ENCODE results near the gene CCDC7.
"Not testable (repeated sequence)": the region's sequence is repeated elsewhere in the genome, so short reads cannot be mapped to it uniquely, and the experiment has no call there.

CCDC7 gene

GRCh38 chr10:32445740-32446535, at the start of gene CCDC7:
Gene CCDC7 (plus strand): TSS chr10:32446140. CDS start chr10:32451643, 5,503 bp downstream.
- peak; percentile 87 for DNase-seq

GRCh38 chr10:32397163-32397562, 48.8 kb upstream of the CCDC7 start:
- DNase-seq: not testable (repeated sequence)

DNA sequence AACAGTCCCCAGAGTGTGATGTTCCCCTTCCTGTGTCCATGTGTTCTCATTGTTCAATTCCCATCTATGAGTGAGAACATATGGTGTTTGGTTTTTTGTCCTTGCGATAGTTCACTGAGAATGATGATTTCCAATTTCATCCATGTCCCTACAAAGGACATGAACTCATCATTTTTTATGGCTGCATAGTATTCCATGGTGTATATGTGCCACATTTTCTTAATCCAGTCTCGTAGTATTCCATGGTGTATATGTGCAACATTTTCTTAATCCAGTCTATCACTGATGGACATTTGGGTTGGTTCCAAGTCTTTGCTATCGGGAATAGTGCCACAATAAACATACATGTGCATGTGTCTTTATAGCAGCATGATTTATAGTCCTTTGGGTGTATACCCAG, 46.2 kb upstream of the CCDC7 start:
- not testable (repeated sequence) for DNase-seq

GRCh38 chr10:32400961-32401360, 45.0 kb upstream of the CCDC7 start:
- DNase-seq: no peak

- DNase-seq: no peak
Measured at GRCh38 chr10:32402499-32402898, 43.4 kb upstream of the CCDC7 start.

- no peak for DNase-seq
Measured at GRCh38 chr10:32403091-32403490, 42.8 kb upstream of the CCDC7 start.

DNA sequence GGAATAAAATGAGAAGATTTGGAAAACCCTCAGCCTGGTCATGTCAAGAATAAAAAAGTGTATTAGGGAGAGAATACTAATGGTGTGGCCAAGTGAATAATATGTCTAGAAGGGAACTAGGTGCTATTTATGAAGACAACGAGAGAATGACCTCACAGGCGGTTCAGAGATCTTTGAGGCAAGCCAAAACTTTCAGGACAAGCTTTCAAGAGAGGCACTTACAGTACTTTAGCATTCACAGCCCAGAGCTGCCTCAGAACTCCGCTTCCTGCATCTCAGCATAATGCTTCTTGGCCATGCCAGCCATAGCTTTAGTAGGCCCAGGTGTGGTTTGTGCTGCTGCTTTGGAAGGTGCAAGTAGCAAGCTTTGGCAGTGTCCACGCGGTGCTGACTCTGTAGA, 37.2 kb upstream of the CCDC7 start:
- DNase-seq: no peak

DNA sequence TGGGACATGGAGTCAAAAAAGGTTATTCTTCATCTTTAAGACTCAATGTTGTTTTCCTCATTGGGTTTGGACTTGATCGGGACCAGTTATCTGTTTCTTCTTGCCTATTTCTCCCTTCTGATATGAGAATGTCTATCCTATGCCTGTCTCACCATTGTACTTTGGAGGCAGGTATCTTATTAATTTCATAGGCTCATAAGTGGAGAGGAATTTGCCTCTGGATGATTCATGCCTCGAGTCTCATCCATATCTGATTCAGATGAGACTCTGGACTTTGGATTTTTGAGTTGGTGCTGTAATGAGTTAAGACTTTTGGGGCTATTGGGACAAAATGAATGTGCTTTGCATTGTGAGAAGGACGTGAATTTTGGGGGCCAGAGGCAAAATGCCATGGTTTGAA, 36.2 kb upstream of the CCDC7 start:
- no peak for DNase-seq

DNA sequence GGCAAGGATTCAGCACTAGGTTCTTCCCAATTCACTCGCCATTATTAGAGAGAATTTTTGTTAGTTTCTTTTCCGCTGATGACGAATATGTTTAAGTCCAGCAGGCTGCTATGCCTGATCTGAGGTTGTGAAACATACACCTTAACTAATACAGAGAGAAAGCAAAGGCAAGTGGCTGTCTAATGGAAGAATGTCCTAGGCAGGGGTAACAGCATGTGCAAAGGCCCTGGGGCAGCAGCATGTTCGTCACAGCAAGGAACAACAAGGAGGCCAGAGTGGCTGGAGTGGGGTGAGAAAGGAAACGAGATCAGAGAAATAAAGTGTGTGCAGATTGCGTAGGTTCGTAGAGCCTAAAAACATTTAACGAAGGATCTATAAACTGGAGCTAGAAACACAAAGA, 35.4 kb upstream of the CCDC7 start:
- DNase-seq: no peak

DNA sequence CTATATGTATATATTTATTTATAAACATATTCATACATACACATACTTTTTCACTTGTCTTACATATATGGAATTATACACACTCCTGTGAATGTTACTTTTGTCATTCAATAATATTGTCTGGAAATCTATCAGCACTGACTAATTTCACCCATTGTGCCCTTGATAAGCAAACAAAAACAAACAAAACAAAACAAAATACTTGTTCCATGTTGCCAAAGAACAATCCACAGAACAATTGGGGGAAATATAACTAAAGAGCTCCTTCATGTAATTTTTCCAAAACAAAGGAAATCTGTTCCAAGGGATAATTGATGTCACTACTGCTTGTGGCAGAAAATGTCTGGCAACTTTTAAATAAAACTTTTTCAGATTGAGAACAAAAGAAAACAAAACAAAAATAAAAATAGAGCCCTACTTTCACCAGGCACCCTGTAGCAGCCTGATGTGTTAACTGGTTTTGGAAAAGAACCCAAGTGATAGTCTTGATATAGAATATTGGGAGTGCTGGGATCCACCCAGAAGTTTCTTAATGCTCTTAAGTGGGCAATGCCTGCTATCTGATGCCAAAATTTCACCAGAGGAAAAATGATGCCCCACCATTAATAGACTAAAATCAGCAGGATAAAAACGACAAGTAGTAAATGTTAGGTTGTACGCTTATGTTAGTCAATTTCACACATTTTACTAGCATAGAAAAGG, 34.0 kb upstream of the CCDC7 start:
- no peak for DNase-seq

- no peak for DNase-seq
Measured at GRCh38 chr10:32412499-32412853, 33.5 kb upstream of the CCDC7 start.

GRCh38 chr10:32413513-32413912, 32.4 kb upstream of the CCDC7 start:
- no peak for DNase-seq

DNA sequence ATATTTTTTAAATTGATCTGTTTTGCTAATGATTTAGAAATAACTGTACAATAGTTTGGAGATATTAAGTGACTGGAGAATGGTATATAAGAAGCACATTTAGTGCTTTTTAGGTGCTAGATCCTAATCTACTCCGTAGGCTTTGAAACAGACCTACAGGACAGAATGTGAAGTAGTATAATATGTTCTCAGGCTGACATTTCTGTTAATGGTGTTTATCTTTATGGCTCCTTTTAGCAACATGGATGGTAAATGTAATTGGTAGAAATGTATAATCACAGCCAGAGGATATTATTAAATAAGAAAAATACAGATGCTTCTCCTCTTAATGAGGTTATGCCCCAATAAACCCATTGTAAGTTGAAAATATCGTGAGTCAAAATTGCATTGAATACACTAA, 30.6 kb upstream of the CCDC7 start:
- DNase-seq: no peak

DNA sequence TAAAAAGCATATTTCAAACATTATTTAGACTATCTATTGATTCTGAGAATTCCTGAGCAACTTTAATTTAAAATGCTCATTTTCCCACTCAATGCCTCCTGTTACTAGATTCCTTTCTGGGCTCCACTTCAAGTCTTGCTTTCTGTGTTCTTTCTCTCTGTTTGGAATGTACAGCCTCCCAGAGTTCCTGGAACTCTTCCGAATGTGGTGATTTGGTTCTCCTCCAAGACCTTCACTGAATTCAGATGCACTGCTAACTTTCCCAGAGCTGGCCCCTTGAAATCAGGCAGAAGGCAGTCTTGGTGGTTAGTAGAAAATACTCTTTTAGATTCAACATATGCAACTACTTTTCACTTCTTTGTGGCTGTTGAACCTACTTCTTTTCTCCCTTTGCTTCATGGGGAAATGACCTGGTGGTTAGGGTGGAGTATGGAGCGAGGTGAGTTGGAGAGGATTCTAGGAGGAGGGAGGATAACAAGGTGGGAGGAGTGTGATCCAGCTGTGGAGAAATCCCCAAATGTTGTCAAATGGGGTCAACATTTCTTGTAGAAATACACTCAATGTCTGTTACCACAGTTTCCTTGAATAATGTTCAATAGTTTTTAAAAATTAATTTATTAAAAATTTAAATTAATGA, 27.9 kb upstream of the CCDC7 start:
- no peak for DNase-seq

GRCh38 chr10:32418572-32418971, 27.4 kb upstream of the CCDC7 start:
- DNase-seq: no peak

GRCh38 chr10:32419615-32420014, 26.3 kb upstream of the CCDC7 start:
- no peak for DNase-seq

GRCh38 chr10:32426186-32426585, 19.8 kb upstream of the CCDC7 start:
- DNase-seq: no peak

DNA sequence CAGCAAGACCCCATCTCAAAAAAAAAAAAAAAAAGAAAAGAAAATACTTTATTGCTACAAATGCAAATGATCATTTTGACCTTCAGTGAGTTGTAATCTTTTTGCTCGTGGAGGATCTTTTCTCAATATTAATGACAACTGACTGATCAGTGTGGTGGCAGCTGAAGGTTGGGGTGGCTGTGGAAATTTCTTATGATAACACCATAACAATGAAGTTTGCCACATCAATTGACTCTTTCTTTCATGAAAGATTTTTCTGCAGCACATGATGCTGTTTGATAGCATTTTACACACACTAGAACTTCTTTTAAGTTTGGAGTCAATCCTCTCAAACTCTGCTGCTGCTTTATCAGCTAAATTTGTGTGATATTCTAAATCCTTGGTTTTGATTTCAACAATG, 12.4 kb upstream of the CCDC7 start:
- no peak for DNase-seq

DNA sequence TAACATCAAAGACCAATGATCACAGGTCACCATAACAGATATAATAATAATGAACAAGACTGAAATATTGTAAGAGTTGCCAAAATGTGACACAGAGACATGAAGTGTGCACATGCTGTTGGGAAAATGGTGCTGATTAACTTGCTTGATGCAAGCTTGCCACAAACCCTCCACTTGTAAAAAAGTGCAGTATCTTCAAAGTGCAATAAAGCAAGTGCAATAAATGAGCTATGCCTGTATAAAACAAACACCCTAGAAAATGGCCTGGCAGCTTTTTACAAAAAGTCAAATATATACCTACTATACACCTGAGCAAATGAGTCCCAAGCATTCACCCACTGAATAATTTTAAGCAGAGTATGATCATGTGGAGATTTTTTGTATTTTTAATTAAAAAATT, 9.7 kb upstream of the CCDC7 start:
- no peak for DNase-seq

DNA sequence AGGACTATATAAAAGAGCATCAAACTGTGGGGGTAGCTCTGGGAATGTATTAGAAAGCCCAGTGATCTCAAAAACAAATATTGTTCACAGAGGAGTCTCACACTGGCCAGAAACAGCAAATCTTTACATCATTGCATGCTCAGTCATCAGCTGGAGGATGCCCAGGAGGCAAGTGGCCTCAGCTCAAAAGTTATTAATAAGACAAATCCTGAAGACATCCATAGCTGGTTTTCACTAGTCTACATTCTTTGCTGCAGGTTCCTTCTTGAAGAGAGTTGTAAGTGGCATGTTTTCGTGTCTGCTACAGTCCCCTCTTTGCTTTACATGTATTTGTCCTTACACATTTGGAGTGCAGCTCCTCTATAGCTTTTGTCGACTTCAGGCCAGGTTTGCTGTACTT, 8.6 kb upstream of the CCDC7 start:
- no peak for DNase-seq

DNA sequence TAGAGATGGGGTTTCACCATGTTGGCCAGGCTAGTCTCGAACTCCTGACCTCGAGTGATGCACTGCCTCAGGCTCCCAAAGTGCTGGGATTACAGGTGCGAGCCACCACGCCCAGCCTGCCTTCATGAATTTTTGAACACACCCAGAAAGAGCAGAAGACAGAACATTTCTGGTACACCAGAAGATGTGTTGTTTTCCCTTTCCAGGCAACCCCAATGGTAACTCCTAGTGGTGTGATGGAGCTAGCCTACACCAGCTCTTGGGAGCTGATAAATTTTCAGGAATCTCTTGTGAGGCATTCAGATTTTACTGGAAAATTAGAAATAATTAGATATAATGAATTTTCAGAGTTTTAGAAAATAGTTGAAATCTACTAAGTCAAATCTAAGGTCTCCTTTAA, 904 bp upstream of the CCDC7 start:
- DNase-seq: no peak

DNA sequence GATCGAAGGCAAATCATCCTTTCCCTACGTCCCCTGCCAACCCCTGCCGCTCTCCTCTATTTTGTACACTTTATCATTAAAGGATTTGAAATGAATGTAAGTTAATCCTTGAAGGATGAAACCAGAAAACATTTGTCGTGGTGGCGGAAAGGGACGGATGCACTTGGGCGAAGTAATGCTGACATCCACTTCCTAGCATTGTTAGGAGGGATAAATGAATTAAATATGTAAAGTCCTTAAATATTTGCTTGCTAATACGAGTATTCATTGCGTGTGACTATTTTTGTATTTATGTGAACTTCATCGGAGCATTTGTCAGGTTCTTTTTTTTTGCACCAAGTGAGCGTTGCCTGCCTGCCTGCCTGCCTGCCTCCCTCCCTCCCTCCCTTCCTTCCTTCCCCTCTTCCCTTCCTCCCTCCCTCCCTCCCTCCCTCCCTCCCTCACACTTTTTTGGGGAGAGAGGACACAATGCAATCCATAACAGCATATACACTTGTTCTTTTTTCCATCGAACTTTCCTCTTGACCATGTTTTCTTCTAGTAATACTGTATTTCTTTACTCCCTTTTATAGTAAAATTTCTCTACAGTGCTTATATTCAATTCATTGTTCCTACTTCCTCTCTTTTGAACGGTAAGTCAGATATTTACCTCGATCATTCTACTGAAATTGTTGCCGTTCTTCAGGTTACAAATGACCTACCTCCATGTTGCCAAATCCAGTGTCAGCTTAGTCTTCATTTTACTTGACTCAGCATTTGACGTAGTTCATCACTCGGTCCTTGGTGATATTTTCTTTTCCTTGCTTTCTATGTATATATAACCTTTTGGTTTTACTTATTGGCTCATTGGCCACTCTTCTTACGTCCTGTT, 831 bp downstream of the CCDC7 start:
- no peak for DNase-seq

GRCh38 chr10:32454148-32454547, 8.2 kb downstream of the CCDC7 start:
- DNase-seq: no peak
